Measurements from ENCODE around the gene CYP2F1. TPM values are rescaled to one million over a fixed set of nuclear protein-coding genes. Genes with fewer than 3 reads are reported as not detected.

The CYP2F1 gene
- total and polyA plus RNA-seq, 3 experiments from 2014 or later: not detected

GRCh38 chr19:41172297-41173164, 58.3 kb downstream of the CYP2F1 start:
- Histone ChIP-seq H3K36me3 (ENCODE audit: insufficient read depth, low read length) (no peaks in the 10 kb centered on the region), H3K27me3 (ENCODE audit: insufficient read depth, low read length, poor library complexity, severe bottlenecking) (no peaks in the 10 kb centered on the region), H3K27ac (ENCODE audit: low read depth, low read length) (no peak overlapping the region), H3K4me3 (ENCODE audit: low read length) (no peak overlapping the region), H3K4me1 (ENCODE audit: insufficient read depth, low read length) (peaks cover 15% of the 10 kb centered on the region), H3K9me3 (ENCODE audit: low read length) (no peaks in the 10 kb centered on the region)
- peak overlapping the region in 1 of 8 donors; percentile 38 for H3K27ac Mint-ChIP-seq
- no peak overlapping the region for H3K4me3 Mint-ChIP-seq
- H3K36me3 Mint-ChIP-seq: no peaks in the 10 kb centered on the region
- ChIA-PET POLR2A (no interaction called here), CTCF (no interaction called here)
- no peak for DNase-seq
- peaks cover 2 to 8% of the 10 kb centered on the region in 2 donors for H3K27me3 Mint-ChIP-seq
- H3K9me3 Mint-ChIP-seq: no peaks in the 10 kb centered on the region
- peaks cover 8 to 11% (median 10%) of the 10 kb centered on the region in 3 donors for H3K4me1 Mint-ChIP-seq

GRCh38 chr19:41174297-41174928, 60.2 kb downstream of the CYP2F1 start:
- Histone ChIP-seq H3K4me1 (ENCODE audit: insufficient read depth, low read length) (peaks cover 15% of the 10 kb centered on the region), H3K9me3 (ENCODE audit: low read length) (no peaks in the 10 kb centered on the region), H3K4me3 (ENCODE audit: low read length) (no peak overlapping the region), H3K27me3 (ENCODE audit: insufficient read depth, low read length, poor library complexity, severe bottlenecking) (no peaks in the 10 kb centered on the region), H3K36me3 (ENCODE audit: insufficient read depth, low read length) (no peaks in the 10 kb centered on the region), H3K27ac (ENCODE audit: low read depth, low read length) (no peak overlapping the region)
- no peaks in the 10 kb centered on the region for H3K9me3 Mint-ChIP-seq
- ChIA-PET CTCF (no interaction called here), POLR2A (no interaction called here)
- DNase-seq: no peak
- H3K27ac Mint-ChIP-seq: peak overlapping the region in 1 of 8 donors; percentile 79
- peaks cover 8 to 11% (median 10%) of the 10 kb centered on the region in 3 donors for H3K4me1 Mint-ChIP-seq
- peaks cover 0 to 2% of the 10 kb centered on the region in 2 donors for H3K27me3 Mint-ChIP-seq
- no peaks in the 10 kb centered on the region for H3K36me3 Mint-ChIP-seq
- H3K4me3 Mint-ChIP-seq: no peak overlapping the region

- Histone ChIP-seq H3K9me3 (ENCODE audit: low read length) (no peaks in the 10 kb centered on the region), H3K4me3 (ENCODE audit: low read length) (no peak overlapping the region), H3K27me3 (ENCODE audit: insufficient read depth, low read length, poor library complexity, severe bottlenecking) (no peaks in the 10 kb centered on the region), H3K4me1 (ENCODE audit: insufficient read depth, low read length) (peaks cover 15% of the 10 kb centered on the region), H3K36me3 (ENCODE audit: insufficient read depth, low read length) (no peaks in the 10 kb centered on the region), H3K27ac (ENCODE audit: low read depth, low read length) (no peak overlapping the region)
- Mint-ChIP-seq H3K4me3 (peak overlapping the region in 3 of 7 donors; percentile 21 to 43 (median 36)), H3K36me3 (no peaks in the 10 kb centered on the region), H3K4me1 (peaks cover 8 to 11% (median 10%) of the 10 kb centered on the region in 3 donors), H3K27ac (peak overlapping the region in 4 of 8 donors; percentile 20 to 76 (median 58)), H3K9me3 (no peaks in the 10 kb centered on the region), H3K27me3 (peaks cover 0 to 2% of the 10 kb centered on the region in 2 donors)
- ChIA-PET POLR2A (no interaction called here), CTCF (interaction anchor here (1.0 to 1.5 kb wide), 2 partner anchors 10 to 32 kb away, joined by 3 to 4 read pairs; no protein-coding TSS in a partner anchor)
- DNase-seq: peak in 2 of 5 donors; percentile 21 to 54
Measured at GRCh38 chr19:41175801-41176777, 61.9 kb downstream of the CYP2F1 start.

Other genes with a start within 250 kb of the CYP2F1 start
- not detected for gene CYP2A7, start 232.2 kb upstream of the CYP2F1 start, total RNA-seq
- not detected for gene CYP2A7, start 232.2 kb upstream of the CYP2F1 start, polyA plus RNA-seq
- gene CYP2B6, start 123.2 kb upstream of the CYP2F1 start, total RNA-seq: not detected
- gene CYP2B6, start 123.2 kb upstream of the CYP2F1 start, polyA plus RNA-seq: not detected
- not detected for gene CYP2A13, start 26.0 kb upstream of the CYP2F1 start, total RNA-seq
- not detected for gene CYP2A13, start 26.0 kb upstream of the CYP2F1 start, polyA plus RNA-seq
- gene CYP2S1, start 78.8 kb downstream of the CYP2F1 start, total RNA-seq: not detected
- gene CYP2S1, start 78.8 kb downstream of the CYP2F1 start, polyA plus RNA-seq: not detected
- gene AXL, start 104.8 kb downstream of the CYP2F1 start, total RNA-seq: under 1 TPM; 0.09 to 0.11 TPM
- 0.43 TPM for gene AXL, start 104.8 kb downstream of the CYP2F1 start, polyA plus RNA-seq
- gene HNRNPUL1, start 149.9 kb downstream of the CYP2F1 start, total RNA-seq: 100 to 1,000 TPM; 270 to 279 TPM
- gene HNRNPUL1, start 149.9 kb downstream of the CYP2F1 start, polyA plus RNA-seq: 100 TPM
- gene CCDC97, start 195.7 kb downstream of the CYP2F1 start, total RNA-seq: 10 to 100 TPM; 31.7 to 32.1 TPM
- 29.7 TPM for gene CCDC97, start 195.7 kb downstream of the CYP2F1 start, polyA plus RNA-seq
- 100 to 1,000 TPM; 152 to 161 TPM for gene TGFB1, start 239.5 kb downstream of the CYP2F1 start, total RNA-seq
- 104 TPM for gene TGFB1, start 239.5 kb downstream of the CYP2F1 start, polyA plus RNA-seq
- 1 to 10 TPM; 8.5 to 9.7 TPM for gene B9D2, start 249.7 kb downstream of the CYP2F1 start, total RNA-seq
- gene B9D2, start 249.7 kb downstream of the CYP2F1 start, polyA plus RNA-seq: 15.4 TPM